Measurements from ENCODE around the gene LYPD6.

DNA sequence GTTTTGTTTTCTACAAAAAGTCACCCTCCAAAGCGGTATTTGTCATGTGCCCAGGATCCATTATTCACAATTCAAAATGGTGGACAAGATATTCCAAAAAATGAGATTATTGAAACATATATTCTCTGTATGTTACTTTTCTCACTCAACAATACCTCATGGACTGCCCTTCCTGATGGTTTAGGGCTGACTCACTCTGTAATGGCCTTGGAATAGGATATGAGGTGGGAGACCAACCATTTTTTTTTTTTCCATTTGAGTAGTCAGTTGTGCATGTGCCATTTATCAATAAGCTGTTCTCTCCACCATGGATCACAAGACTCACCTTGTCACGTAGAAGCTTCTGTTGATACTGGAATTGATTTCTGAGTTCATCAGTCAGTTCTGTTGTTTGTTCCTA, 64.5 kb downstream of the LYPD6 start:
- TF ChIP-seq, protein P1, sequence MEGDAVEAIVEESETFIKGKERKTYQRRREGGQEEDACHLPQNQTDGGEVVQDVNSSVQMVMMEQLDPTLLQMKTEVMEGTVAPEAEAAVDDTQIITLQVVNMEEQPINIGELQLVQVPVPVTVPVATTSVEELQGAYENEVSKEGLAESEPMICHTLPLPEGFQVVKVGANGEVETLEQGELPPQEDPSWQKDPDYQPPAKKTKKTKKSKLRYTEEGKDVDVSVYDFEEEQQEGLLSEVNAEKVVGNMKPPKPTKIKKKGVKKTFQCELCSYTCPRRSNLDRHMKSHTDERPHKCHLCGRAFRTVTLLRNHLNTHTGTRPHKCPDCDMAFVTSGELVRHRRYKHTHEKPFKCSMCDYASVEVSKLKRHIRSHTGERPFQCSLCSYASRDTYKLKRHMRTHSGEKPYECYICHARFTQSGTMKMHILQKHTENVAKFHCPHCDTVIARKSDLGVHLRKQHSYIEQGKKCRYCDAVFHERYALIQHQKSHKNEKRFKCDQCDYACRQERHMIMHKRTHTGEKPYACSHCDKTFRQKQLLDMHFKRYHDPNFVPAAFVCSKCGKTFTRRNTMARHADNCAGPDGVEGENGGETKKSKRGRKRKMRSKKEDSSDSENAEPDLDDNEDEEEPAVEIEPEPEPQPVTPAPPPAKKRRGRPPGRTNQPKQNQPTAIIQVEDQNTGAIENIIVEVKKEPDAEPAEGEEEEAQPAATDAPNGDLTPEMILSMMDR (IDR thresholded peaks at IDR 0.05), result no peak
- no peak for TF ChIP-seq ZFX (IDR thresholded peaks at IDR 0.05; ENCODE audit: borderline replicate concordance)
